ENCODE results near the gene ZCCHC24.

DNA sequence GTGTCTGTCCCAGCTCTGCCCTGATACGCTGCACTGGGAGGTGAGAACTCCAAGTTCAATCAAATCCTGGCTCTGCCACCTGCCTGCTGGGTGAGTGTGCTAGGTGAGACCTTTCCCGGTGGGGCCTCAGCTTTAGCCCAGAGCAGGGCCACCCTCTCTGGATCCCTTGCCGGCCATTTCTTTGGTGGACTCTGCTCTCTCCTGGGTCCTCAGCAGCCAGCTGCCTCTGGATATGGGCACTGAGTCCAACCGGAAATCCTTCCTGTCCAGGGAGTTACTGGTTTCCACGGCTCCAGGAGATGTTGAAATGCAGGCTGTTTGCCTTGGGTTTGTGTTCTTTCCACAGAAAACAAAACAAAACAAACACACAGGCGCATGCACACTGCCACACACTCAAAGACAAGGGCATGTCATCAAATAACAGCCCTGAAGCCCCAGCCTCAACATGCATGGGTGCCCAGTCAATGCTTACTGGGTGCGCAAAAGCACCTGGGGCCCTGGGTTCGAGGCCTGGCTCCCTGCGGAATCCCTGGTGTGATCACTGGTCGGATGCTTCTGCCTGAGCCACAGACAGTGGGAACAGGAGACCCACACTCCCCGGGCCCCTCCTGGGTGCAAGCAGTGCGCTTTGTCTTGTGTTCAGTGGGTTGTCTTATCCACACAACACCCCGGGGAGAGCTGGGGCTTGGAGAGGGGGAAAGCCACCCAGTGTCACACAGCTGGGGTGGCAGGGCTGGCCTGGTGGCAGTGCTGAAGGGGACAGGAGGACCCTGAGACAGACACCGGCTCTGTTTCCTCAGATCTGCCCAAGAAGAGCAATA lies 65.1 kb downstream of the ZCCHC24 start:
- TF ChIP-seq, protein P1, sequence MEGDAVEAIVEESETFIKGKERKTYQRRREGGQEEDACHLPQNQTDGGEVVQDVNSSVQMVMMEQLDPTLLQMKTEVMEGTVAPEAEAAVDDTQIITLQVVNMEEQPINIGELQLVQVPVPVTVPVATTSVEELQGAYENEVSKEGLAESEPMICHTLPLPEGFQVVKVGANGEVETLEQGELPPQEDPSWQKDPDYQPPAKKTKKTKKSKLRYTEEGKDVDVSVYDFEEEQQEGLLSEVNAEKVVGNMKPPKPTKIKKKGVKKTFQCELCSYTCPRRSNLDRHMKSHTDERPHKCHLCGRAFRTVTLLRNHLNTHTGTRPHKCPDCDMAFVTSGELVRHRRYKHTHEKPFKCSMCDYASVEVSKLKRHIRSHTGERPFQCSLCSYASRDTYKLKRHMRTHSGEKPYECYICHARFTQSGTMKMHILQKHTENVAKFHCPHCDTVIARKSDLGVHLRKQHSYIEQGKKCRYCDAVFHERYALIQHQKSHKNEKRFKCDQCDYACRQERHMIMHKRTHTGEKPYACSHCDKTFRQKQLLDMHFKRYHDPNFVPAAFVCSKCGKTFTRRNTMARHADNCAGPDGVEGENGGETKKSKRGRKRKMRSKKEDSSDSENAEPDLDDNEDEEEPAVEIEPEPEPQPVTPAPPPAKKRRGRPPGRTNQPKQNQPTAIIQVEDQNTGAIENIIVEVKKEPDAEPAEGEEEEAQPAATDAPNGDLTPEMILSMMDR (IDR thresholded peaks at IDR 0.05) = no peak
- TF ChIP-seq POLR2A (IDR thresholded peaks at IDR 0.05; ENCODE audit: low read depth) (no peak), POLR2AphosphoS5 (IDR thresholded peaks at IDR 0.05) (peak; percentile 23 to 57), EP300 (IDR thresholded peaks at IDR 0.05) (no peak)

All from esophagus muscularis mucosa (tissue), 4 donors.